Measurements from ENCODE around the gene KDM4C. TPM values are rescaled to one million over a fixed set of nuclear protein-coding genes. Genes with fewer than 3 reads are reported as not detected.

The KDM4C gene
- total and polyA plus RNA-seq, 8 donors = 6.7 to 129 (median 79.9) TPM

DNA sequence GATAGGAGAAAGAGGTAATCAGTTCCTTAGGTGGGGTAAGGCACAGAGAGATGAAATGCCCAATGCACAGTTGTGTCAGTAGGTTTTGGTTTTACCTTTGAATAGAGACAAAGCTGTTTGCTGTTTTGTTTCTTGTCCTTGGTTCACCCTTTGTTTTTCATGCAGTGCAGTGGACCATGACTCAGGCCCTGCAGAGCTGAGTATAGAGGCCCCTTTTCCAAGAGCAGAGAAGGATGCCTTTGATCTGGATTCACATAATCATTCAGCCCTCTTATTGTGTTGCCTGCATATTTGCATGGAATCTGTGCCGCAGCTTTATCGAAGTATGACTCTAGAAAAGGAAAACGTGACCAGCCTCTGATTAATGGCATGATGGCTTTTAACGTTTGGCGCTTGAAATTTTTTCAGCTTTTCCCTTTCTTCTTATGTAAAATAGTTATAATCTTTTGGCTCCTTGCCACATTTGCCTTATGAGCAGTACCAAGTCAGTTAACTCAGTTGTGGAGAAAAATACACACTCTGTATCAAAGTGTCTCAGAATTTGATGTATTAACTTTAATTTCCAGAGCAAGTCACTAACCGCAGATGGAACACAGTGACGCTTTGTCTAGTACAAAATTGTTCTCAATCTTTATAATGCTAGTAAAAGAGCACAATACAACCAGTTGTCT lies 197.6 kb downstream of the KDM4C start:
- H3K4me3 ChIP-seq = no peak overlapping the region
- peaks cover 0 to 3% (median 1%) of the 10 kb centered on the region in 4 donors for H3K36me3 ChIP-seq
- peaks cover 6 to 46% (median 17%) of the 10 kb centered on the region in 4 donors for H3K4me1 ChIP-seq
- DNase-seq = peak in 1 of 2 donors; percentile 83
- intact Hi-C loops (cut with DNase I; ENCODE audit: low total_unique reads) = no loop called here
- H3K27me3 ChIP-seq = no peaks in the 10 kb centered on the region
- H3K27ac ChIP-seq = peak overlapping the region in 1 of 5 donors; percentile 29
- TF ChIP-seq EP300 (IDR thresholded peaks at IDR 0.05) (no peak), POLR2A (IDR thresholded peaks at IDR 0.05) (no peak), POLR2AphosphoS5 (IDR thresholded peaks at IDR 0.05) (no peak)
- TF ChIP-seq, protein P1, sequence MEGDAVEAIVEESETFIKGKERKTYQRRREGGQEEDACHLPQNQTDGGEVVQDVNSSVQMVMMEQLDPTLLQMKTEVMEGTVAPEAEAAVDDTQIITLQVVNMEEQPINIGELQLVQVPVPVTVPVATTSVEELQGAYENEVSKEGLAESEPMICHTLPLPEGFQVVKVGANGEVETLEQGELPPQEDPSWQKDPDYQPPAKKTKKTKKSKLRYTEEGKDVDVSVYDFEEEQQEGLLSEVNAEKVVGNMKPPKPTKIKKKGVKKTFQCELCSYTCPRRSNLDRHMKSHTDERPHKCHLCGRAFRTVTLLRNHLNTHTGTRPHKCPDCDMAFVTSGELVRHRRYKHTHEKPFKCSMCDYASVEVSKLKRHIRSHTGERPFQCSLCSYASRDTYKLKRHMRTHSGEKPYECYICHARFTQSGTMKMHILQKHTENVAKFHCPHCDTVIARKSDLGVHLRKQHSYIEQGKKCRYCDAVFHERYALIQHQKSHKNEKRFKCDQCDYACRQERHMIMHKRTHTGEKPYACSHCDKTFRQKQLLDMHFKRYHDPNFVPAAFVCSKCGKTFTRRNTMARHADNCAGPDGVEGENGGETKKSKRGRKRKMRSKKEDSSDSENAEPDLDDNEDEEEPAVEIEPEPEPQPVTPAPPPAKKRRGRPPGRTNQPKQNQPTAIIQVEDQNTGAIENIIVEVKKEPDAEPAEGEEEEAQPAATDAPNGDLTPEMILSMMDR (IDR thresholded peaks at IDR 0.05) = no peak
- H3K9me3 ChIP-seq = no peaks in the 10 kb centered on the region
- 26 to 47% (median 29%) methylated on average over 7 of the region's 7 CpGs for WGBS, 5 donors

DNA sequence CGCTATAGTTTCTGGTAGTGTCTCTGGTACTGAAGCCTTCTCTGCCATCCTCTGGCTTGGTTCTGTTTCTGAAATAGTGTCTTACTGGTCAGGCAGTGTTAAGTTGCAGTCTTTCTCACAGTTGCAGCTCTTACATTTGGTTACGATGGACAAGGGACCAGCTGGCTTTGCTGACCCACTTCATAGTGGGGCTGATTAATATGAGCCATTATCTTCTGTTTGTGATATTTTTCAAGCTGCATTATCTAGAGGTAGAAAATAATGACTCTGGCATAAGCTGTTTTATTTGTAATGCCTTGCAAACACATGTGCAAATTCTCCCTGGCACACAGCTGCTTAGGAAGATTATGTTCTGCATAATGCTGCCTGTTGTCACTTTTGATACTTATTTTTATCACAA lies 199.1 kb downstream of the KDM4C start:
- WGBS, 5 donors = 59 to 85% (median 70%) methylated on average over 2 of the region's 2 CpGs
- DNase-seq = no peak

DNA sequence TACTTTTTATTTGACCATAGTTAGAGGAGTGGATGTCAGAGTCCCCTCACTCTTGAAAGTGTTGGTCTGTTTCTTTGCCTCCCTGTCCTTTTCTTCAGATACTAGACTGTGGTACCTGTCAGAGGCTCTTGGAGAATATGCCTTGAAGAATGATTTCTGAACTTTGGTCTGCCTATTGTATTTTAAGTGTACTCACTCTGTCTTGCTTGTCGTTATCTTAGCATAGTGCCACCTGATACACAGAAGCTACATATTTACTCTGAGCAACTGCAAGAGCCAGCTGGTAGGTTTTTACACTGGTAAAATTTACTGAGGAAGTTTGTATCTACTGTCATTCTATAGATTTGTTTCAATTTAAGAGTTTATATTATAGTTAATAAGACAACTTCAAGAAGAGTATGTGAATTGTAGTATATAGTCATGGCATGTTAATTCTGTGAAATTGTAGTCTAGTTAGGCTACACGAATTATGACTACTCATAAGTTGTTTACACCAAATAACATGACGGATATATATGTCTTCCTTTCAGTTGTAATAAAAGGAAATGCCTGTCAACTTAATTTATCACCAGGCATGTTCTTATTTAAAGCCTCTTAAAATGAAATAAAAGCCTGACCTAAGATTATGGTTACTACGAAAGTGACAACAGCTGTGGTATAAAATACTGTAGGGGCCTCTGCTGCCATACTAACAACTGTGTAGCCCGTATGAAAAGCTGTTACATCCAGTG lies 201.7 kb downstream of the KDM4C start:
- no peaks in the 10 kb centered on the region for H3K27me3 ChIP-seq
- H3K27ac ChIP-seq = no peak overlapping the region
- H3K9me3 ChIP-seq = no peaks in the 10 kb centered on the region
- peaks cover 6 to 46% (median 17%) of the 10 kb centered on the region in 4 donors for H3K4me1 ChIP-seq
- no peak for DNase-seq
- H3K36me3 ChIP-seq = peaks cover 0 to 7% (median 3%) of the 10 kb centered on the region in 4 donors
- intact Hi-C loops (cut with DNase I; ENCODE audit: low total_unique reads) = no loop called here
- H3K4me3 ChIP-seq = no peak overlapping the region
- 46 to 66% (median 52%) methylated on average over 5 of the region's 5 CpGs for WGBS, 5 donors
- TF ChIP-seq POLR2AphosphoS5 (IDR thresholded peaks at IDR 0.05) = no peak
- no peak for TF ChIP-seq EP300 (IDR thresholded peaks at IDR 0.05)
- no peak for TF ChIP-seq POLR2A (IDR thresholded peaks at IDR 0.05)
- TF ChIP-seq, protein P1 (IDR thresholded peaks at IDR 0.05) = no peak

More for the DNA sequence above, 199.1 kb downstream of the KDM4C start:
- Histone ChIP-seq H3K4me1 (peaks cover 6 to 46% (median 17%) of the 10 kb centered on the region in 4 donors), H3K27me3 (no peaks in the 10 kb centered on the region), H3K36me3 (peaks cover 0 to 7% (median 3%) of the 10 kb centered on the region in 4 donors), H3K9me3 (no peaks in the 10 kb centered on the region), H3K27ac (no peak overlapping the region), H3K4me3 (no peak overlapping the region)
- intact Hi-C loops (cut with DNase I; ENCODE audit: low total_unique reads) = no loop called here
- TF ChIP-seq, protein P1 (IDR thresholded peaks at IDR 0.05) = no peak
- TF ChIP-seq POLR2AphosphoS5 (IDR thresholded peaks at IDR 0.05) = no peak
- no peak for TF ChIP-seq POLR2A (IDR thresholded peaks at IDR 0.05)
- TF ChIP-seq EP300 (IDR thresholded peaks at IDR 0.05) = no peak

DNA sequence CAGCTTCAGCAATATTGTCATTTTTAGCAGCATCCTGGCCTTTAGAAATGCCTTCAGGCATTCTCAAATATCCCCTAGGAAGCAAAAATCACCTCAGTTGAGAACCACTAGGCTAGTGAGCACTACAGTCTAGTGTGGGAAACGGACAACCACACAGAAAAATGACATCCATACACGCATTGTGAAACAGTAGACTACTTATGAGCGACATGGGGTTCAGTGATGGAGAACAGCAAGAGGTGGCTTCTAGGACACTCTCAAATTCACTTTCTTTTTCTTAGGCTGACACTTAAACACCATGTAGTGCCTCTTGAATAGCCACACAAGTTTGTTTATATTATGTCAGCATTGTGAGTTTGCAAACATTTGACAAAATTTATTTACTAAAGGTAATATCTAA lies 203.0 kb downstream of the KDM4C start:
- Histone ChIP-seq H3K27ac (no peak overlapping the region), H3K9me3 (no peaks in the 10 kb centered on the region), H3K36me3 (peaks cover 0 to 7% (median 3%) of the 10 kb centered on the region in 4 donors), H3K27me3 (no peaks in the 10 kb centered on the region), H3K4me3 (no peak overlapping the region), H3K4me1 (peaks cover 2 to 34% (median 9%) of the 10 kb centered on the region in 4 donors)
- no peak for TF ChIP-seq POLR2A (IDR thresholded peaks at IDR 0.05)
- no peak for TF ChIP-seq EP300 (IDR thresholded peaks at IDR 0.05)
- TF ChIP-seq, protein P1 (IDR thresholded peaks at IDR 0.05) = no peak
- TF ChIP-seq POLR2AphosphoS5 (IDR thresholded peaks at IDR 0.05) = no peak
- 96 to 98% (median 97%) methylated on average over 3 of the region's 3 CpGs for WGBS, 5 donors
- intact Hi-C loops (cut with DNase I; ENCODE audit: low total_unique reads) = no loop called here
- DNase-seq = no peak
